ENCODE measurements around the gene WASF2. TPM values are rescaled to one million over a fixed set of nuclear protein-coding genes. Genes with fewer than 3 reads are reported as not detected.

The WASF2 gene
- total and polyA plus RNA-seq, 2 of the 13 experiments (the other 11 are each of a cell fraction or from before 2014, with no cell fraction given): 10.4 to 27.7 TPM

GRCh38 chr1:27526569-27527222 is 36.7 kb upstream of the WASF2 start (continued):
- TF ChIP-seq HDAC1 (CRISPR knock-in tag; IDR thresholded peaks at IDR 0.05) (peak; percentile 68; the same call in 1 of the 2 replicates), PHF8 (CRISPR knock-in tag; IDR thresholded peaks at IDR 0.05) (peak; percentile 11; the same call in 1 of the 2 replicates), ZNF720 (CRISPR knock-in tag; IDR thresholded peaks at IDR 0.05) (no peak), NFKB2 (CRISPR knock-in tag; IDR thresholded peaks at IDR 0.05; ENCODE audit: borderline replicate concordance) (0 out of 2 replicates have a peak, but pooled peaks have one; percentile 21), FOXK2 (IDR thresholded peaks at IDR 0.05) (0 out of 2 replicates have a peak, but pooled peaks have one; percentile 47), ZFX (CRISPR knock-in tag; IDR thresholded peaks at IDR 0.05; ENCODE audit: low read depth) (peak; percentile 11; the same call in 1 of the 2 replicates), SP1 (IDR thresholded peaks at IDR 0.05) (no peak), SP1 (CRISPR knock-in tag; IDR thresholded peaks at IDR 0.05) (no peak), TOE1 (CRISPR knock-in tag; IDR thresholded peaks at IDR 0.05) (no peak), ZNF451 (CRISPR knock-in tag; IDR thresholded peaks at IDR 0.05) (no peak), MNT (IDR thresholded peaks at IDR 0.05) (peak; percentile 85), ZNF710 (CRISPR knock-in tag; IDR thresholded peaks at IDR 0.05; ENCODE audit: borderline replicate concordance) (0 out of 2 replicates have a peak, but pooled peaks have one; percentile 28), ATF7 (IDR thresholded peaks at IDR 0.05) (no peak), ATF7 (CRISPR knock-in tag; IDR thresholded peaks at IDR 0.05) (no peak), ZNF468 (CRISPR knock-in tag; IDR thresholded peaks at IDR 0.05) (no peak), IKZF5 (CRISPR knock-in tag; IDR thresholded peaks at IDR 0.05) (0 out of 2 replicates have a peak, but pooled peaks have one; percentile 8), TMF1 (CRISPR knock-in tag; IDR thresholded peaks at IDR 0.05; ENCODE audit: low read depth) (no peak), NBN (conservative IDR thresholded peaks at IDR 0.05) (0 out of 2 replicates have a peak, but pooled peaks have one; percentile 69), SPEN (CRISPR knock-in tag; IDR thresholded peaks at IDR 0.05; ENCODE audit: low read depth) (peak; percentile 30; the same call in 1 of the 2 replicates), SRY (CRISPR knock-in tag; IDR thresholded peaks at IDR 0.05) (0 out of 2 replicates have a peak, but pooled peaks have one; percentile 11), HMGXB3 (CRISPR knock-in tag; IDR thresholded peaks at IDR 0.05; ENCODE audit: borderline replicate concordance) (no peak), ZMAT3 (CRISPR knock-in tag; conservative IDR thresholded peaks at IDR 0.05) (peak; percentile 71)
